Limb (tissue), 2 donors: Measurements from ENCODE around the gene PDZD2.
"Not testable (repeated sequence)": the region's sequence is repeated elsewhere in the genome, so short reads cannot be mapped to it uniquely, and the experiment has no call there.

Experiments used
- DNase-seq, 2 donors: peaks; one replicate each; pipeline ENCODE4 v3.0.0-alpha.2; 2016; ENCODE audit errors: extremely low spot score in 2 of 2

PDZD2 gene

DNA sequence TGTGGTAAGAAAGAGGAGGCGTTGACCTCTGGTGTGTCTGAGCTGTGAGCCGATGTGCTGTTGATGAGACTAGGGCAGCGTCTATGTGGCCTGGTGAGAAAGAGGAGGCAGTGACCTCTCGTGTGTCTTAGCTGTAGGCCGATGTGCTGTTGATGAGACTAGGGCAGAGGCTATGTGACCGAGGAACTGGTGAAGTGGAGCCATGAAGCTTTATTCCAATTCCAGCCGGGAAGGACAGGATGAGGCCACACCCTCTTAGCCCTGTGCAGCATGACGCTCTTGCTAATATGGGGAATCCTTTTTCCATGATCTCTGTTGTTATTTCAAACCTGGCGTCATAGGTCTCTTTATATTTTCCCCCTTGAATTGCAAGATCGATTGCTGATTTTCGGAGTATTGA lies 362.8 kb downstream of the PDZD2 start:
- DNase-seq, result no peak

DNA sequence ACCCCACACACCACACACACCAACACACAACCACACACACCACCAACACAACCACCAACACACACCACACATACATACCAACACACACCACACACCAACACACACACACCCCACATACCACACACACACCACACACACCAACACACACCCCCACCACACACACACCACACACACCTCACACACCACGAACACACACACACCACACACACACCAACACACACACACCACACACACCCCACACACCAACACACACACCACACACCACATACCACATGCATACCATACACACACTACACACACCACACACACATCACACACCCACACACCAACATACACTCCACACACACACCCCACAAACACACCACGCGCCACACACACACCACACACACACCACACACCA lies 363.8 kb downstream of the PDZD2 start:
- no peak for DNase-seq

DNA sequence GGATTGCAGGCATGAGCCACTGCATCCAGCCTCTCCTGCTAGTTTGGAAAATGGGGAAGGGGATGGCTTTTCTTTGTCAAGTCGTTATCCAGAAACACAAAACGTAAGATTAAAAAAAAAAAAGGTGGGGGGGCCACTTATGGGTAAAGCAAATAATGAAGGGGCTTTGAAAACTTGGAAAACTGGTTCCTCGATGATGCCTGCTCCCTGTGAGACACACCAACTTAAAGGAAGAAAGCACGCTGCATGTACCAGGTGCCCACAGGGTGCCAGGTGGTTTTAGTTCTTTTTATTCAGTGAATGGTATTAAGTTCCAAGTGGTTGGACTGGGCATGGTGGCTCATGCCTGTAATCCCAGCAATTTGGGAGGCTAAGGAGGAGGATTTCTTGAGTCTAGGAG lies 365.1 kb downstream of the PDZD2 start:
- DNase-seq, result no peak

DNA sequence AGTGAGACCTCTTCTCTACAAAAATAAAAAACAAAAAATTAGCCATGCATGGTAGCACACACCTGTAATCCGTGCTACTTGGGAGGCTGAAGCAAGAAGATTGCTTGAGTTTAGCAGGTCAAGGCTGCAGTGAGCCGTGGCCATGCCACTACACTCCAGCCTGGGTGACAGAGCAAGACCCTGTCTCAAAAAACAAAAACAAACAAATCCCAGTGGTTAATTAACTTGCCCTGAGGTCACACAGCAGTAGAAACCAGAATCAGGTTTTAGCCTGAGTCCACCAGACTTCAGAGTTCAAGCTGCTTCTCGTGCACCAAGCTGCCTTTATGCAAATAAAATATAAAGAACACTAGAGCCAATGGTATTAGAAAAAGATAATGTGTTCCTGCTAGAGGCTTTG lies 365.5 kb downstream of the PDZD2 start:
- no peak for DNase-seq

DNA sequence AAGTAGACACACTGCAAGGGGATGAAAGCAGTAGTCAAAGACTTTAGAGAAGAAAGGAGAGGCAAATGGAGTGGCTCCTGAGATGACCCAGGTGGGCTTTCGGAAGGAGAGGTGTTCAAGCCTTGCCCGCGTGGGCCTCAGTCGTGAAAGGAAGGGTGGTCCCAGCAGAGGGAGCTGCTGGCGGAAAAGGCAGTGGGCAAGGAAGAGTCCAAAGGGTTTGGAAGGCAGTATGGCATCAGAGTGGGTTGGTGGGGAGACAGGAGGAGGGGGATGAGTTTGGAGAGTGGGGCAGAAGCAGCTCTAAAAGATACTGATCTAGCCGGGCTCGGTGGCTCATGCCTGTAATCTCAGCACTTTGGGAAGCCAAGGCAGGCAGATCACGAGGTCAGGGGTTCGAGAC lies 369.8 kb downstream of the PDZD2 start:
- DNase-seq, result no peak

DNA sequence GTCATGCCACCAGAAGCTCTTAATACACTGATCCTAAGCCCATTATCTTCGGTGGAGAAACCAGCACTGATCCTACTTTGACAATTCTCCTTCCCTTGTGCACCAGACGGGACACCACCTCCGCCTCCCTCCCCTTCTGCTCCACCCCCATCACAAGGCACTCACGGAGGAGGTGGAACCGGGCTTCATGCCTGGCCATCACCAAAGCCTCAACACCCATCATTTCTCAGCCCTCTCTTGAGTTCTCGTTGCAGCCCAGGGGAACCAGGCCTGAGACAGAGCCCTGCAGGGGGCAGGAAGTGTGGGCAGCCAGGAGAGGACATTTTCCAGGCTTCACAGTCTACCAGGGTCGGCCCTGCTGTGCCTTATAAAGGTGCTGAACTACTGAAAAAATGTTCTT lies 374.7 kb downstream of the PDZD2 start:
- DNase-seq, result no peak

DNA sequence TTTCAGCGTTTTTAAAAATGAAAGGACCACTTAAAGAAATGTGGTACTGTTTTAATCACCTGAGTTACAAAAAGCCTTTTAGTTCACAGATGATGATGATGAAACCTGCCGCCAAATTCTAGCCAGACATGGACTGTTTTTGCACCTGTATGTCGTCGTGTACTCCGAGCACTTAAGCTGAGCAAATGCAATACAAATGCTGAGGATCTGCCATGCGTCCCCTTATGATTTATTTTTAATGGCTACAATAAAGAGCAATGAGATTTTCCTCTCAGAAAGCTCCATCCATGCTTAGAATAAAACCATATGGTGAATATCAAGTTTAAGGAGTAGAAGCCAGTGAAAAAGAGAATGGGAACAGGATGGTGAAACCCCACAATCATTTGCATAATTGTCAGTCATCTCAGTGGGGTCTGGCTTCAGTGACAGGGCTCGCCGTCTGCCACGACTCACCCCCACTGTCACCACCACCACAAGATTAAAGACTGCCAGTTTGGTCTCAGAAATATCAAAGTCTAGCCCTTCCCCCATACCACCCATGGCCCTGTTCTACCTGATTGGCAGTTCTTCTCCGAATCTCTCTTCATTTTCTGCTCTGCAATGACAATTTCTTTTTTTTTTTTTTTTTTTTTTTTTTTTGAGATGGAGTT lies 375.3 kb downstream of the PDZD2 start:
- no peak for DNase-seq

DNA sequence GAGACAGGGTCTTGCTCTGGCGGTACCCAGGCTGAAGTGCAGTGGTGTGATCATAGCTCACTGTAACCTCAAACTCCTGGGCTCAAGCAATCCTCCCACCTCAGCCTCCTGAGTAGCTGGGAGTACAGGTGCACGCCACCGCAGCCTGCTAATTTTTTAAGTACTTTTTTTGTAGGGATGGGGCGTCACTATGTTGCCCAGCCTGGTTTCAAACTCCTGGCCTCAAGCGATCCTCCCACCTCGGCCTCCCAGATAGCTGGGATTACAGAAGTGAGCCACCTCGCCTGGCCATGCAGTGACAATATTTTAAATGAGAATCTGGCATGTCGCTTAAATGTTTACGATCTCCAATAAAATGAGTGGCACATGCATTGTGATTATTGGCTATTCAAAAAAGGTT lies 376.3 kb downstream of the PDZD2 start:
- DNase-seq, result not testable (repeated sequence)

DNA sequence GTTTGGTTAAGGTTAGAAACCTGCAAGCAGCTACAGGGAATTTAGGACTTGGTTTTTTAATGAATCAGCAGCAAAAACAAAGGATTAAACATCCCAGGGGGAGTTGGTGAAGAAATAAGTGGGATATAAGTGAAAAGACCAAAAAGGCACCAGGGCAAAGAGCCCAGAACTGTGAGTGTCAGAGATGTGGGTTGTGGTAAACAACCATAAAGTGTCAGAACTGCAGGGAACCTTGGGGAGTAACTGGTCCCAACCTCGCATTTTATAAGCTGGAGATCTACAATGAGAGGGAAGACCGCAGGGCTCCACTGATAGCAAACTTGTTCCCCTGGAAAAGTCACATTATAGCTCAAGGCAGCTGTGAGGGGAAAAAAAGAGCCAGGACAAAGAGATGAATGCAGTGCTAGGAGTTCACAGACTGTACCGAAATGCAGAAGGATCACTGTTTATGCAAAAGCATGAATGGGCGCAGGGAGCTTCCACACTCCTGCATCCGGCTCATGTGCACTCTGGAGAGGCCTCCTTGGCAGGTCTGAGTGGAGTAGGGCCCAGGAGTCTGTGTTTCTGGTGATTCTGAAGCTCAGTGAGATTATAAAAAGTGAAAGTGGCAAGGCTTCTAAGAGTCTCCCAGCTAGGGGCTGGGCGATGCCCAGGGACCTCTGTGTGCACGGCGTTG lies 378.9 kb downstream of the PDZD2 start:
- DNase-seq, result no peak

DNA sequence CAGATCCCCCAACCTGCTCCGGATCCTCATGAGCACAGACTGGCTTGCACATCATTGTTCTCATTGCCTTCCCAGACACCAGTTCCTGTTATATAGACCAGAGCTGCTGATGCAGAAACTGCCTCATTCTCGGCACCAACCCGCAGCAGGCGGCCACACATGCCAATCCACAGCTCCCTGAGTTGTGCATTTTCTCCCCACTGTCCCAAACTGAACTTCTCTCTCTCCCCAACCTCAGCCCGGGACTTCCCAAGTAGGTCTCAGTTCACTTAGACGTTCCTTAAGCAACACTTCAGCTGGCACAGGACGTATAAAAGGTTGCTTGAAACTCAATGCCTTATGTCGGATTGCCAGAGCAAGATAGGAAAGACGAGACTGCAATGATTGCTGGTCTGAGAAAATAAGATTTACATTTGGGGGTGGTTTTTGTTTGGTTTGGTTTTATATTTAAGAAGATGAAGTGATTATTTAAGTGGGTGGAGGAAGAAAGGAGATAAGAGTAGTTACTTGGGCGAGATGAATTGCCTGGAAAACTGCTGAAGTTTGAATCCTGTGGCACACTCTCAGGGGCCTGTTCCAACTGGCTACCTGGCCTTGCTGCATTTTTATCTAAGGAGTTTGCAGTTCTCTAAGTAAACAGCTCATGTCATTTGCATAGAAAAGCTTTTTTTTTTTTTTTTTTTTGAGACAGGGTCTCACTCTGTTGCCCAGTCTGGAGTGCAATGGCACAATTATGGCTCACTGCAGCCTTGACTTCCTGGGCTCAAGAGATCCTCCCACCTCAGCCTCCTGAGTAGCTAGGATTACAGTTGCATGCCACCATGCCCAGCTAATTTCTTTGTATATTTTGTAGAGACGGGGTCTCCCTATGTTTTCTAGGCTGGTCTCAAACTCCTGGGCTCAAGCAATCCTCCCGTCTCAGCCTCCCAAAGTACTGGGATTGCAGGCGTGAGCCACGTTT lies 379.8 kb downstream of the PDZD2 start:
- DNase-seq, result no peak

DNA sequence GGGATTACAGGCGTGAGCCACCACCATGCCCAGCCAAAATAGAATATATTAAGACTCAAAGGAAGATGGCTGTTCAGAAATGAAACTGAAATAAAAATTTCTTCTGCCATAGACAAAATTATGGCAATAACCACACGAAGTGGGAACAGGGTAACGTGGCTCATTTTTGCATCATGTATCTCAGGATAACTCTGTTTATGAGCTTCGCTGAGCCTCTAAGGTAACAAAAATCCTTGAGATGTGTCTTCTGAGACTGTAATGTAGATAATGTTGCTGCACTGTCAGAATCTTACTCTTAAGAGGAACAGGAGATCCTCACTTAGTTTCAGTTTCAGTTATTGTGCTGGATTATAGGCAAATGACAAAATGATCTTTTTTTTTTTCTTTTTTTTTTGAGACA lies 381.3 kb downstream of the PDZD2 start:
- DNase-seq, result no peak

DNA sequence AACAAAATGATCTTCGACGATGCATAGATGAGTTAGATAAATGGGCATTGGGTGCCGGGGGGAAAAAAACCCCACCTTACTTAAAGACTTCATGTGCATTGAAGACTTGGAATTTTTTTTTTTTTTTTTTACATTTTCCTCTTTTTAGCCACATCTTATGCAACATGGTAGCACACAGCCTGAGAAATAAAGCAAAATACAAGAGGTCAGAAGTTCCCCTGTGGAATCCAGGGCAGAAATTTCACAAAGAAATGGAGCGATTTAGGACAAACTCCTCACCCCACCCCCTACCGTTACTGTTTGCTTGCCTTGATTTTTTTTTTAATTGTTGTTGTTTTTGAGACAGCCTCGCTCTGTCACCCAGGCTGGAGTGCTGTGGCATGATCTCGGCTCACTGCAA lies 382.0 kb downstream of the PDZD2 start:
- no peak for DNase-seq

DNA sequence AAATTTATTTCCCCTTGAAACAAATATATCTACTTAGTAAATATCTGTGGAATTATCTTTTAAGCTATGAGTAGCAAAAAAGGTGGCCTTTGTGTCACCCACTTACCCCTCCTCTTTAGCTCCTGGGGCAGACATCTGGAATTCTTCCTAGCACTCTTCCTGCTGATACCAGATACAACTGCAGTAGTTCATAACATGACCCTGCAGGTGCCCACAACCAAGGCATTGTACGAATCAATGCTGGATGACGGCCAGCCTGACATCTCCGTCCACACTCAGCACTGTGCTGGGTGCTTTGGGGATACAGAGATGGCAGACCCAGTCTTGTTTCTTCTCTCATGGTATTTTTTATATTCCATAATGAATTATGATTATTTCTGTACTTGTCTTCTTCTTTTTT lies 382.8 kb downstream of the PDZD2 start:
- DNase-seq, result no peak

DNA sequence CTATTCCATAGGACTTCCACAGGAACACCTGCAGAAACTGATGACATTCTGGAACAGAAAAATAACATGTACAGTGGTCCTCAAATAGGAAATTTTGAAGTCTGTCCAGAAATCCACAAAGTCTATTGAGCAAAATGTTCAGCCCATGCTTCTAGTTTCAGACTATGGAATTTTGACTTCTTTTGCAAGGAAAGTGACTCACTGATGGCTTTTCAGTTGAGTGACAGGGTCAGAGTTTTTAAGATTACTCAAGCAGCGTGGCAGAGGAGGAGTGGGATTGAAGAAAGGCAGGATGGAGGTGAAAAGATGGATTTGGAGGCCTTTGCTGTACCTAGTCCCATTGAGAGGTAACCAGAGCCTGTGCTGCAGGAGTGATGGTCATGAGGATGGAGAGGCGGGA lies 383.7 kb downstream of the PDZD2 start:
- no peak for DNase-seq

DNA sequence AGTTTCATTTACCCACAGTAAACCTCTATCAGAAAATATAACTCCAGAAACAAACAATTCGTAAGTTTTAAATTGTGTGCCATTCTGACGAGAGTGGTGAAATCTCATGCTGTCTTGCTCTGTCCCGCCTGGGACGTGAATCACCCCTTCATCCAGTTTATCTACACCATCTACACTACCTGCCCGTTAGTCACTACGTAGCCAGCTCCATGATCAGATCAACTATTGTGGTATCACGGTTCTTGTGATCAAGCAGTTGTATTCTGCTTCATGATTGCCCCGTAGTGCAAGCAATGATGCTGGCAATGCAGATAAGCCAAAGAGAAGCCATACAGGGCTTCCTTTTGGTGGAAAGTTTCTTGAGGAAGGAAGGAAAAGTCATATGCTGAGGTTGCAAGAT lies 384.9 kb downstream of the PDZD2 start:
- DNase-seq, result no peak

DNA sequence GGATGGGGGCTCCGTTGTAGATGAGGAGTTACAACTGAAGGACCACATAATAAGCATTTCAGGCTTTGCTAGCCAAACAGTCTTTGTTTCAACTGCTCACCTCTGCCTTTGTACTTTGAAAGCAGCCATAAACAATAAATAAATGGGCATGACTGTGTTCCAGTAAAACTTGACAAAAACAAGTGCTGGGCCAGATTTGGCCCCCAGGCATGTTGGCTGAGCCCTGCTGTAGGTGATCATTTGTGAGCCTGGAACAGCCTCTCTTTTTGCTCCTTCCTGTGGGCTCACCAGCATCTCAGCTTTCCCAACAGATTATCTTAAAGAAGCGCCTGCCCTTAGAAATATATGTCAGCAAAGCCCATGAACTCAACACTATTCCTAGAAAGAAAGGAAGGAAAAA lies 385.8 kb downstream of the PDZD2 start:
- no peak for DNase-seq

DNA sequence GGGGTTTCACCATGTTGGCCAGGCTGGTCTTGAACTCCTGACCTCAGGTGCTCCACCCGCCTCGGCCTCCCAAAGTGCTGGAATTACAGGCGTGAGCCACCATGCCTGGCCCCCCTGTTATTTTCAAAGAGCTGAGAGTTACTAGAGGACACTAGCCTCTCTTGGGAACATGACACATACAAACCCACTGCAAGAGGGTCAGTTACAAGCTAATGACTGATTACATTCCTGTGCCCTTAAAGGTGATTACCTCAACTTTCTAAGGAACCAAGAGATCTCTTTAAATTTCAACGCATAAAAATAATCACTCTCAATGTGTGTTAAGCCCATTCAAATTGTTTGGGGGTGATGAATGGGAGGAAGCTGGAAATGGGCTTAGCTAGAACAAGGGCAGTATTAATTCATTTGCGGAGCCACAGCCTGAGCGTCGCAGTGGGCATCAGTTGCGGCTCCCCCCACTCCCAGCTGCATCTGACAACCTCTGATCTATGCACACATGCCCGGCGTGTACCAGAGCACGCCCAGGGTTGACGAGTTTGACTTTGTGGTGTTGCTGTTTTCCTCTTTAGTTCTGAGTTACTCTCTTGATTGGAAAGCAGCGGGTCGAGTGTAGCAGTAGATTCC lies 388.3 kb downstream of the PDZD2 start:
- no peak for DNase-seq

DNA sequence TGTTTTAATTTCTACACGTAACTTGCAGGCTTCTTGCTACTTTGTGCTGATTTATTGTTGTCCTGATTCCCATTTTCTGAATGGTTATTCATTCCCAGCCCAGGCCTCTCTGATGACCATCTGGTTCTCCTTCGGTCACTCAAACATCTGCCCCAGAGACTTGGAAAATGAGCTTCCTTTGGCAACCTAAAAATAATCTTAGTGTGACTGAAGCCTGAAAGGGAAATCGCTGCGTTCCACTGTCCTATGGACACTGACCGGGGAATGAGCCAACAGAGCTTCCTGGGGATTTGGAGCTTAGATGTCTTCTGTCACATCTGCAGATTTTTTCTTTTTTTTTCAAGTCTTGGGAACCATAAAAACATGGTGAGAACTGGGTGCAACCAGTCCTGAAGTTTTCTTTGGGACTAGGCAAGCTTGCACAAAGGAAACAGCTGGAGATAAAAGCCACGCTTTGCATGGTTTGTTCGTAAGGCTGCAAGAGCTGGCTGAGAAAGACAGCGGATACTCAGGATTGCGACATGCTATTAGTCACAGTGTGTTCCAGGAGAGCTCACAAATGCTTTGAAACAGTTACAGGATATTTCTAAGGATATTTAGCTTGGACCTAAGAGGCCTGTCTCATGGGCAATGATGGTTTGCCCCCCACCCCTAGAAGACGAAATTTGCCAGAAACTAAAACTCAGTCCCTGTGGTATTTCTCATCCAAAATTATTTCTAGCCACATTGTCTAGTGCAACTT lies 389.0 kb downstream of the PDZD2 start:
- DNase-seq, result peak in 1 of 2 donors; percentile 81

DNA sequence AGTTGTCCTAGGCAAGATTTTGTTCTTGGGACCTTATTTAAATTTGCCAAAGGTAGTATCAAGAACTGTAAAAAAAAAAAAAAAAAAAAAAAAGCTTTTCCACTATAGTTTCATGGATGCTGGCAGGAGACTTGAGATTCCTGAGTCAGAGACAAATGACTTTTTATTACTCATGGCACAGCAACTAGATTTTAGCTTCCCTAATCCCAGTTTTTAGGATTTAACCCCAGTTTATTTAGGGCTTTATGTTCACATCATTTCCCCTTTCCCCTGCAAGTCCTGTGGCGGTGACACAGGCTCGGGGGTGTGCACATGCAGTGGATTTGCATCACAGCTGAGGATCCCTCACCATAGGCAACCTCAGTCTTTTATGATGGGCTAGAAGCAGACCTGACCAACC lies 390.3 kb downstream of the PDZD2 start:
- no peak for DNase-seq

DNA sequence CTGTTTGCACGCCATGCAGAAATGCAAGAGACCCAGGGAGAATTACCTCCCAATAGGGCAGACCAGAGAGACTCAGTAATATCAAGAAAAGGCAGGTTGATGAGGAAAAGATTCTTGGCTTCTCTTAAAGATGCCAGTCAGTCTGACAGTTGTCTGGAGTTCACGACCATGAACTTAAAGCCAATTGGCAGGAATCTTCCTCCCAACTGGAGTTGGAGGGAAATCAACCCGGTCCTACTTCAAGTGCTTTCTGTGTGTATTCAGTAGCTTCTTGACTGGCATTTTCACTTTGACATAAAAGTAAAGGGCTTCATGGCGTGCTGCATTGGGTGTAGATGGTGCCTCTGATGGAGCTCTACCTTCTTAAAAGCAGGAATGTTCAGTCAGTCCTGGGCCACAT lies 390.9 kb downstream of the PDZD2 start:
- no peak for DNase-seq

DNA sequence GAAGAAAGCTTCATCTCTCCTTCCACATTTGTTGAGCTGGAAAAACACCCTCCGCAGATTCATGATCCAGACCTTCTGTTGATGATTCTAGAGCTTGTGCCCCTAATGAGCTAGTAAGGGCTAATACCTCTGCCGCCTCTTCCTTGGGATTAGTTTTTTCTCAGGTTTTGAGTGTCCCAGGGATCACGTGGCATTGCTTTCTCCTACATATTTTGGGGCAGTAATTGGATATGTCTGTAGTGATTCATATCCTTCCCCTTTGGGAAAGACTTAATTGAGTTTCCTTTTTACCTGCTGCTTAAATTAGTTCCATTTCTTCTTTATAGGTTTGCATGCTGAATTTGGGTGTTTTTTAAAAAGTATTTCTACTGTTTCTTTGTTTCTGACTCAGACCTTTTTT lies 391.3 kb downstream of the PDZD2 start:
- no peak for DNase-seq
